K562 (cell line): ENCODE measurements around the gene RHNO1. TPM values are rescaled to one million over a fixed set of nuclear protein-coding genes. Genes with fewer than 3 reads are reported as not detected.
A peak's percentile ranks its signal among the peaks of the same experiment; 100 is the strongest.

ENCODE experiments used
- CREBBP ChIP-seq: IDR thresholded peaks from one replicate; pipeline ENCODE4 v1.6.1; 2012; ENCODE audit warnings: low read depth, mild to moderate bottlenecking, control low read depth, inconsistent platforms, low read length
- CSDE1 ChIP-seq, 2 experiments: fragments of 450-650 bp; IDR thresholded peaks; 2 replicates each; pipeline ENCODE4 v1.6.1; 2016; ENCODE audit warnings: mild to moderate bottlenecking in 1 of 2
- DIDO1 ChIP-seq: fragments of 450-650 bp; IDR thresholded peaks from 2 replicates; pipeline ENCODE4 v1.6.1; 2016; ENCODE audit warnings: low read depth, missing biosample characterization, missing genetic modification characterization
- ELF1 ChIP-seq: fragments of 200-800 bp; sonication (Bioruptor generic); IDR thresholded peaks from 2 replicates; pipeline ENCODE4 v1.6.1; 2016; ENCODE audit warnings: missing genetic modification characterization, missing compliant biosample characterization
- ERF ChIP-seq: fragments of 450-650 bp; formaldehyde crosslinking; IDR thresholded peaks from 2 replicates; pipeline ENCODE4 v1.4.0; 2020; ENCODE audit warnings: mild to moderate bottlenecking, mixed read lengths
- ETS1 ChIP-seq: conservative IDR thresholded peaks from 2 replicates; pipeline ENCODE4 v1.6.1; 2011; ENCODE audit warnings: low read depth, mild to moderate bottlenecking, low read length; ENCODE audit not compliant: control insufficient read depth
- FOXJ3 ChIP-seq: sonication (generic); formaldehyde crosslinking; IDR thresholded peaks from 2 replicates; pipeline ENCODE4 v1.4.0; 2020; ENCODE audit warnings: mild to moderate bottlenecking, missing genetic modification reagents
- FUS ChIP-seq: fragments of 200-400 bp; formaldehyde crosslinking; optimal IDR thresholded peaks from 2 replicates; pipeline ENCODE3; 2017; ENCODE audit warnings: low read depth, low read length
- KDM5B ChIP-seq: fragments of 200-600 bp; sonication (generic); IDR thresholded peaks from 2 replicates; pipeline ENCODE4 v1.6.1; 2012; ENCODE audit warnings: low read depth, mild to moderate bottlenecking, moderate library complexity, low read length, control low read depth, inconsistent platforms; ENCODE audit not compliant: insufficient replicate concordance
- L3MBTL2 ChIP-seq: fragments of 450-650 bp; IDR thresholded peaks from 2 replicates; pipeline ENCODE4 v1.6.1; 2016; ENCODE audit warnings: mild to moderate bottlenecking, moderate library complexity
- NFIC ChIP-seq: fragments of 450-650 bp; IDR thresholded peaks from 2 replicates; pipeline ENCODE4 v1.6.1; 2017; ENCODE audit warnings: mild to moderate bottlenecking, inconsistent platforms
- NRF1 ChIP-seq, 2 experiments: fragments of 450-650 bp; IDR thresholded peaks in 1 of 2; conservative IDR thresholded peaks in 1 of 2; 2 replicates each; pipeline ENCODE4 v1.6.1; 2014; ENCODE audit warnings: mild to moderate bottlenecking in 2 of 2
- PHF8 ChIP-seq: fragments of 200-600 bp; sonication (generic); IDR thresholded peaks from 2 replicates; pipeline ENCODE4 v1.6.1; 2012; ENCODE audit warnings: mixed run types, mild to moderate bottlenecking, inconsistent platforms, low read length, moderate library complexity, borderline replicate concordance
- POLR2A ChIP-seq: fragments of 450-650 bp; conservative IDR thresholded peaks from 2 replicates; pipeline ENCODE4 v1.6.1; 2016
- POLR2B ChIP-seq: fragments of 450-650 bp; IDR thresholded peaks from 2 replicates; pipeline ENCODE4 v1.6.1; 2018; ENCODE audit warnings: low read depth; ENCODE audit not compliant: partially characterized antibody
- RFX1 ChIP-seq: fragments of 450-650 bp; IDR thresholded peaks from 2 replicates; pipeline ENCODE4 v1.6.1; 2016; ENCODE audit warnings: mild to moderate bottlenecking, moderate library complexity
- TRIM24 ChIP-seq, 2 experiments: fragments of 450-650 bp; IDR thresholded peaks; 2 replicates each; pipeline ENCODE4 v1.6.1; 2016
- TRIM28 ChIP-seq: fragments of 450-650 bp; IDR thresholded peaks from 2 replicates; pipeline ENCODE4 v1.6.1; 2017
- ZFPM2 ChIP-seq: fragments of 250-450 bp; sonication (Bioruptor Pico); IDR thresholded peaks from 2 replicates; pipeline ENCODE4 v1.5.1; 2022; ENCODE audit warnings: mild to moderate bottlenecking
- ZNF445 ChIP-seq: fragments of 250-450 bp; sonication (Bioruptor Pico); IDR thresholded peaks from 2 replicates; pipeline ENCODE4 v1.4.0; 2020; ENCODE audit warnings: low read depth, mild to moderate bottlenecking, moderate library complexity
- ZNF76 ChIP-seq: fragments of 250-450 bp; sonication (Bioruptor Pico); IDR thresholded peaks from 2 replicates; pipeline ENCODE4 v1.4.0; 2020; ENCODE audit warnings: mild to moderate bottlenecking, moderate library complexity, borderline replicate concordance
- polyA plus RNA-seq, 8 experiments: library from polyadenylated mRNA; depleted of rRNA in 4 of 8; stranded (reverse) in 5 of 8; unstranded in 3 of 8; fragments of >200 nt; fragmentation: Nextera tagmentation in 2 of 8; fragmentation: Illumina TruSeq in 1 of 8; extraction: Ambion mirVana in 2 of 8; extraction: Trizol in 1 of 8; gene quantifications; 2 replicates each; pipeline versions ENCODE4 v1.2.1 to v1.2.3, GENCODE V29; 2011 to 2014; ENCODE audit warnings: inconsistent platforms in 1 of 8, missing spikeins in 1 of 8
- total RNA-seq, 7 experiments: library from RNA; depleted of rRNA in 6 of 7; stranded (reverse); fragments of >200 nt in 6 of 7; fragmentation: Illumina TruSeq in 2 of 7; extraction: Trizol in 2 of 7; gene quantifications; 2 replicates each; pipeline versions ENCODE4 v1.2.1 to v1.2.3, GENCODE V29; 2011 to 2021; ENCODE audit warnings: low replicate concordance in 1 of 7
- TF ChIP-seq, protein P1 (sequence below): fragments of 200-800 bp; sonication (Bioruptor generic); IDR thresholded peaks from 2 replicates; pipeline ENCODE4 v1.6.1; 2017; ENCODE audit warnings: missing genetic modification characterization, missing compliant biosample characterization
- TF ChIP-seq, protein P2 (sequence below): sonication (generic); formaldehyde crosslinking; IDR thresholded peaks from 2 replicates; pipeline ENCODE4 v1.8.0; 2022; ENCODE audit warnings: mild to moderate bottlenecking, missing genetic modification reagents

Gene RHNO1
- total and polyA plus RNA-seq, 9 of the 15 experiments (the other 6 are each of a cell fraction or from before 2014, with no cell fraction given) = 20.8 to 62.7 (median 28.8) TPM

- TF ChIP-seq, protein P1, sequence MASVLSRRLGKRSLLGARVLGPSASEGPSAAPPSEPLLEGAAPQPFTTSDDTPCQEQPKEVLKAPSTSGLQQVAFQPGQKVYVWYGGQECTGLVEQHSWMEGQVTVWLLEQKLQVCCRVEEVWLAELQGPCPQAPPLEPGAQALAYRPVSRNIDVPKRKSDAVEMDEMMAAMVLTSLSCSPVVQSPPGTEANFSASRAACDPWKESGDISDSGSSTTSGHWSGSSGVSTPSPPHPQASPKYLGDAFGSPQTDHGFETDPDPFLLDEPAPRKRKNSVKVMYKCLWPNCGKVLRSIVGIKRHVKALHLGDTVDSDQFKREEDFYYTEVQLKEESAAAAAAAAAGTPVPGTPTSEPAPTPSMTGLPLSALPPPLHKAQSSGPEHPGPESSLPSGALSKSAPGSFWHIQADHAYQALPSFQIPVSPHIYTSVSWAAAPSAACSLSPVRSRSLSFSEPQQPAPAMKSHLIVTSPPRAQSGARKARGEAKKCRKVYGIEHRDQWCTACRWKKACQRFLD (CRISPR knock-in tag) = 0 out of 2 replicates have a peak, but pooled peaks have one; percentile 29
- TF ChIP-seq DIDO1 (no peak), NRF1 (conservative IDR thresholded peaks at IDR 0.05 in 1 of 2, IDR thresholded peaks at IDR 0.05 in 1 of 2) (peak; percentile 93 to 94), ERF (CRISPR knock-in tag) (0 out of 2 replicates have a peak, but pooled peaks have one; percentile 34), CREBBP (no peak), ZFPM2 (CRISPR knock-in tag) (no peak), TRIM28 (no peak), NFIC (peak; percentile 91), L3MBTL2 (peak; percentile 93), POLR2B (peak; percentile 48), KDM5B (peak; percentile 33), ZNF445 (CRISPR knock-in tag) (no peak), RFX1 (peak; percentile 97), FUS (no peak), ETS1 (peak; percentile 41; the same call in 1 of the 2 replicates), ELF1 (tag) (no peak), ZNF76 (CRISPR knock-in tag) (no peak), CSDE1 (IDR thresholded peaks at IDR 0.05) (peak in 1 of 2 experiments; percentile 67; a peak in 2 of 4 replicates), PHF8 (peak; percentile 79; the same call in 1 of the 2 replicates), POLR2A (peak; percentile 71), TRIM24 (IDR thresholded peaks at IDR 0.05) (no peak), FOXJ3 (CRISPR knock-in tag) (no peak)
- TF ChIP-seq, protein P2, sequence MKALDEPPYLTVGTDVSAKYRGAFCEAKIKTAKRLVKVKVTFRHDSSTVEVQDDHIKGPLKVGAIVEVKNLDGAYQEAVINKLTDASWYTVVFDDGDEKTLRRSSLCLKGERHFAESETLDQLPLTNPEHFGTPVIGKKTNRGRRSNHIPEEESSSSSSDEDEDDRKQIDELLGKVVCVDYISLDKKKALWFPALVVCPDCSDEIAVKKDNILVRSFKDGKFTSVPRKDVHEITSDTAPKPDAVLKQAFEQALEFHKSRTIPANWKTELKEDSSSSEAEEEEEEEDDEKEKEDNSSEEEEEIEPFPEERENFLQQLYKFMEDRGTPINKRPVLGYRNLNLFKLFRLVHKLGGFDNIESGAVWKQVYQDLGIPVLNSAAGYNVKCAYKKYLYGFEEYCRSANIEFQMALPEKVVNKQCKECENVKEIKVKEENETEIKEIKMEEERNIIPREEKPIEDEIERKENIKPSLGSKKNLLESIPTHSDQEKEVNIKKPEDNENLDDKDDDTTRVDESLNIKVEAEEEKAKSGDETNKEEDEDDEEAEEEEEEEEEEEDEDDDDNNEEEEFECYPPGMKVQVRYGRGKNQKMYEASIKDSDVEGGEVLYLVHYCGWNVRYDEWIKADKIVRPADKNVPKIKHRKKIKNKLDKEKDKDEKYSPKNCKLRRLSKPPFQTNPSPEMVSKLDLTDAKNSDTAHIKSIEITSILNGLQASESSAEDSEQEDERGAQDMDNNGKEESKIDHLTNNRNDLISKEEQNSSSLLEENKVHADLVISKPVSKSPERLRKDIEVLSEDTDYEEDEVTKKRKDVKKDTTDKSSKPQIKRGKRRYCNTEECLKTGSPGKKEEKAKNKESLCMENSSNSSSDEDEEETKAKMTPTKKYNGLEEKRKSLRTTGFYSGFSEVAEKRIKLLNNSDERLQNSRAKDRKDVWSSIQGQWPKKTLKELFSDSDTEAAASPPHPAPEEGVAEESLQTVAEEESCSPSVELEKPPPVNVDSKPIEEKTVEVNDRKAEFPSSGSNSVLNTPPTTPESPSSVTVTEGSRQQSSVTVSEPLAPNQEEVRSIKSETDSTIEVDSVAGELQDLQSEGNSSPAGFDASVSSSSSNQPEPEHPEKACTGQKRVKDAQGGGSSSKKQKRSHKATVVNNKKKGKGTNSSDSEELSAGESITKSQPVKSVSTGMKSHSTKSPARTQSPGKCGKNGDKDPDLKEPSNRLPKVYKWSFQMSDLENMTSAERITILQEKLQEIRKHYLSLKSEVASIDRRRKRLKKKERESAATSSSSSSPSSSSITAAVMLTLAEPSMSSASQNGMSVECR (CRISPR knock-in tag) = peak; percentile 60; the same call in 1 of the 2 replicates
These were observed 13.6 kb downstream of the RHNO1 start, which contains the start of gene TULP3 (continued) for GRCh38 chr12:2890388-2891239.
